BE2C (cell line): ENCODE measurements around the gene DDRGK1.
"Not testable (repeated sequence)": the region's sequence is repeated elsewhere in the genome, so short reads cannot be mapped to it uniquely, and the experiment has no call there.

Source experiments
- DNase-seq: peaks from one replicate; pipeline ENCODE4 v3.0.0-alpha.2; 2020
- H3K27me3 ChIP-seq: fragments of 250-450 bp; sonication (Bioruptor Pico); 2 replicates; pipeline ENCODE4 v1.5.1; 2020; ENCODE audit warnings: mild to moderate bottlenecking
- H3K36me3 ChIP-seq: fragments of 250-450 bp; sonication (Bioruptor Pico); 2 replicates; pipeline ENCODE4 v1.5.1; 2020; ENCODE audit warnings: mild to moderate bottlenecking
- H3K4me1 ChIP-seq: fragments of 250-450 bp; sonication (Bioruptor Pico); 2 replicates; pipeline ENCODE4 v1.5.1; 2020
- H3K4me3 ChIP-seq: 2 replicates; pipeline ENCODE4 v1.5.1; 2011; ENCODE audit warnings: low read depth, low read length
- H3K9me3 ChIP-seq: fragments of 250-450 bp; sonication (Bioruptor Pico); 2 replicates; pipeline ENCODE4 v1.5.1; 2020
- CTCF ChIP-seq: IDR thresholded peaks from 2 replicates; pipeline ENCODE4 v1.5.1; 2012; ENCODE audit warnings: mild to moderate bottlenecking, low read depth, low read length

The DDRGK1 gene

GRCh38 chr20:3192226-3193015 lies 12.1 kb downstream of the DDRGK1 start:
- peaks cover 20% of the 10 kb centered on the region for H3K36me3 ChIP-seq
- no peak for DNase-seq
- no peaks in the 10 kb centered on the region for H3K9me3 ChIP-seq
- no peaks in the 10 kb centered on the region for H3K27me3 ChIP-seq
- no peak for TF ChIP-seq CTCF
- no peaks in the 10 kb centered on the region for H3K4me1 ChIP-seq
- no peak overlapping the region for H3K4me3 ChIP-seq

GRCh38 chr20:3190681-3191111 lies 13.8 kb downstream of the DDRGK1 start:
- no peaks in the 10 kb centered on the region for H3K27me3 ChIP-seq
- no peaks in the 10 kb centered on the region for H3K9me3 ChIP-seq
- H3K4me3 ChIP-seq, result no peak overlapping the region
- H3K36me3 ChIP-seq, result peaks cover 17% of the 10 kb centered on the region
- H3K4me1 ChIP-seq, result no peaks in the 10 kb centered on the region
- no peak for TF ChIP-seq CTCF
- no peak for DNase-seq

- no peaks in the 10 kb centered on the region for H3K4me1 ChIP-seq
- TF ChIP-seq CTCF, result no peak
- H3K4me3 ChIP-seq, result no peak overlapping the region
- no peak for DNase-seq
- no peaks in the 10 kb centered on the region for H3K27me3 ChIP-seq
- H3K36me3 ChIP-seq, result peaks cover 9% of the 10 kb centered on the region
- no peaks in the 10 kb centered on the region for H3K9me3 ChIP-seq
Observed at GRCh38 chr20:3189561-3190131, 14.8 kb downstream of the DDRGK1 start.

GRCh38 chr20:3188823-3189413 lies 15.6 kb downstream of the DDRGK1 start:
- Histone ChIP-seq H3K4me1 (no peaks in the 10 kb centered on the region), H3K27me3 (no peaks in the 10 kb centered on the region), H3K9me3 (no peaks in the 10 kb centered on the region), H3K36me3 (peaks cover 9% of the 10 kb centered on the region; the same call in 1 of the 2 replicates), H3K4me3 (no peak overlapping the region)
- no peak for TF ChIP-seq CTCF
- no peak for DNase-seq

- H3K4me1 ChIP-seq, H3K36me3 ChIP-seq, DNase-seq, H3K27me3 ChIP-seq, H3K9me3 ChIP-seq, H3K4me3 ChIP-seq: not testable (repeated sequence)
Observed at GRCh38 chr20:3187861-3188260, 16.6 kb downstream of the DDRGK1 start.

GRCh38 chr20:3183896-3184612 lies 20.4 kb downstream of the DDRGK1 start:
- Histone ChIP-seq H3K4me3 (no peak overlapping the region), H3K27me3 (no peaks in the 10 kb centered on the region), H3K9me3 (no peaks in the 10 kb centered on the region), H3K4me1 (no peaks in the 10 kb centered on the region), H3K36me3 (no peaks in the 10 kb centered on the region)
- no peak for TF ChIP-seq CTCF
- DNase-seq, result no peak

GRCh38 chr20:3182429-3182828 lies 22.1 kb downstream of the DDRGK1 start:
- H3K9me3 ChIP-seq, H3K27me3 ChIP-seq, DNase-seq, H3K4me1 ChIP-seq, H3K36me3 ChIP-seq, H3K4me3 ChIP-seq: not testable (repeated sequence)
